HCT116 (cell line): ENCODE data around the gene LHX1. TPM values are rescaled to one million over a fixed set of nuclear protein-coding genes. Genes with fewer than 3 reads are reported as not detected.

Experiments used
- ATAC-seq: fragments of 200-7000 bp; cut with Tn5 transposase; 2 replicates; pipeline ENCODE4 v1.9.1; 2020; ENCODE audit warnings: mild to moderate bottlenecking, moderate library complexity
- BruUV-seq: library from RNA; stranded (reverse); fragments of 400-500 nt; replicated peaks from 2 replicates; lab custom pipeline; 2021; lab: Mats Ljungman, UMichigan
- CTCF ChIA-PET: fragments of 300-600 bp; sonication (Branson Sonifier 250); formaldehyde crosslinking; loops from one replicate; lab custom pipeline; 2021; ENCODE audit warnings: antibody characterized with exemption; lab: Charles Lee
- POLR2A ChIA-PET: fragments of 300-600, 350-600 bp; sonication (Branson Sonifier 250); formaldehyde crosslinking; loops from one replicate; lab custom pipeline; 2021; ENCODE audit warnings: antibody characterized with exemption; lab: Charles Lee
- RAD21 ChIA-PET, 2 experiments: fragments of 300-600 bp; sonication (Branson Sonifier 250); formaldehyde crosslinking; loops; one replicate each; lab custom pipeline; 2023; ENCODE audit warnings: low total read pairs in 2 of 2; ENCODE audit not compliant: uncharacterized antibody in 2 of 2, unreplicated experiment in 2 of 2, low non-redundant PET in 1 of 2; lab: Charles Lee
- DNase-seq: peaks from one replicate; pipeline ENCODE4 v3.0.0-alpha.2; 2010; ENCODE audit warnings: low read depth, low spot score
- H2AFZ ChIP-seq: fragments of 200-600 bp; shearing (Covaris generic), sonication (generic); 2 replicates; pipeline ENCODE4 v1.6.1; 2017; ENCODE audit warnings: low read depth, mixed run types, mixed read lengths, antibody characterized with exemption, low read length; ENCODE audit not compliant: poor library complexity, severe bottlenecking
- H3K27ac ChIP-seq: 2 replicates; pipeline ENCODE4 v1.5.1; 2012; ENCODE audit warnings: low read depth, low read length
- H3K27me3 ChIP-seq: fragments of 200-600 bp; sonication (generic); 2 replicates; pipeline ENCODE4 v1.6.1; 2016; ENCODE audit warnings: mixed run types, low read length, mixed read lengths; ENCODE audit not compliant: insufficient read depth
- H3K36me3 ChIP-seq, 2 experiments: fragments of 200-500 bp in 1 of 2; fragments of 200-600 bp in 1 of 2; sonication (Bioruptor generic) in 1 of 2; sonication (generic) in 1 of 2; 2 replicates each; pipeline versions ENCODE4 v1.5.1 to v1.6.1; 2014 to 2016; ENCODE audit warnings: low read length in 2 of 2, inconsistent platforms in 1 of 2, mixed read lengths in 1 of 2, mixed run types in 1 of 2; ENCODE audit not compliant: insufficient read depth in 2 of 2, control insufficient read depth in 1 of 2
- H3K4me1 ChIP-seq, 2 experiments: fragments of 200-600 bp in 1 of 2; sonication (generic) in 1 of 2; 2 replicates each; pipeline versions ENCODE4 v1.5.1 to v1.6.1; 2012 to 2017; ENCODE audit warnings: low read length in 2 of 2, inconsistent platforms in 1 of 2, mild to moderate bottlenecking in 1 of 2, mixed read lengths in 1 of 2, mixed run types in 1 of 2, moderate library complexity in 1 of 2; ENCODE audit not compliant: insufficient read depth in 2 of 2, control insufficient read depth in 1 of 2
- H3K4me2 ChIP-seq: fragments of 200-600 bp; sonication (generic); 2 replicates; pipeline ENCODE4 v1.6.1; 2017; ENCODE audit warnings: mixed run types, low read length, mixed read lengths
- H3K4me3 ChIP-seq, 2 experiments: fragments of 200-600 bp in 1 of 2; sonication (generic) in 1 of 2; replicated peaks in 1 of 2; 2 replicates each; pipeline ENCODE4 v1.5.1; 2011 to 2016; ENCODE audit warnings: low read length in 2 of 2, control low read depth in 1 of 2, low read depth in 1 of 2, mild to moderate bottlenecking in 1 of 2, mixed read lengths in 1 of 2, mixed run types in 1 of 2
- H3K79me2 ChIP-seq: fragments of 200-600 bp; sonication (generic); 2 replicates; pipeline ENCODE4 v1.6.1; 2017; ENCODE audit warnings: mild to moderate bottlenecking, mixed run types, low read length, moderate library complexity, mixed read lengths; ENCODE audit not compliant: insufficient read depth
- H3K9ac ChIP-seq: fragments of 200-600 bp; sonication (generic); 2 replicates; pipeline ENCODE4 v1.6.1; 2016; ENCODE audit warnings: low read length, mixed read lengths
- H3K9me2 ChIP-seq: fragments of 200-600 bp; sonication (generic), shearing (Covaris generic); 2 replicates; pipeline ENCODE4 v1.6.1; 2017; ENCODE audit warnings: mixed run types, mild to moderate bottlenecking, moderate library complexity; ENCODE audit not compliant: insufficient read depth
- H3K9me3 ChIP-seq, 2 experiments: fragments of 200-500 bp in 1 of 2; fragments of 200-600 bp in 1 of 2; sonication (Bioruptor generic) in 1 of 2; sonication (generic) in 1 of 2; 2 replicates each; pipeline ENCODE4 v1.6.1; 2014 to 2017; ENCODE audit warnings: low read length in 2 of 2, mixed read lengths in 2 of 2, inconsistent platforms in 1 of 2, low read depth in 1 of 2, mild to moderate bottlenecking in 1 of 2, mixed run types in 1 of 2, moderate library complexity in 1 of 2; ENCODE audit not compliant: control insufficient read depth in 1 of 2, insufficient read depth in 1 of 2
- H4K20me1 ChIP-seq: fragments of 200-600 bp; sonication (generic), shearing (Covaris generic); 2 replicates; pipeline ENCODE4 v1.6.1; 2017; ENCODE audit warnings: mixed run types, mild to moderate bottlenecking, moderate library complexity; ENCODE audit not compliant: insufficient read depth
- CBX3 ChIP-seq: IDR thresholded peaks from 2 replicates; pipeline ENCODE4 v1.6.1; 2012; ENCODE audit warnings: low read depth
- EGR1 ChIP-seq: IDR thresholded peaks from 2 replicates; pipeline ENCODE4 v1.6.1; 2012; ENCODE audit warnings: low read depth
- EZH2 ChIP-seq: fragments of 200-600 bp; sonication (generic); IDR thresholded peaks from 2 replicates; pipeline ENCODE4 v1.6.1; 2017; ENCODE audit warnings: antibody characterized with exemption, mixed run types
- POLR2A ChIP-seq: IDR thresholded peaks from 2 replicates; pipeline ENCODE4 v1.7.0; 2011; ENCODE audit warnings: borderline replicate concordance; ENCODE audit not compliant: insufficient read depth, insufficient read length; ENCODE audit errors: extremely low read depth
- POLR2AphosphoS5 ChIP-seq: IDR thresholded peaks from 2 replicates; pipeline ENCODE4 v1.6.1; 2011; ENCODE audit warnings: mild to moderate bottlenecking, low read depth, low read length, moderate library complexity
- RAD21 ChIP-seq: IDR thresholded peaks from 2 replicates; pipeline ENCODE4 v1.6.1; 2012; ENCODE audit warnings: low read depth, mild to moderate bottlenecking
- REST ChIP-seq: IDR thresholded peaks from 2 replicates; pipeline ENCODE4 v1.6.1; 2012; ENCODE audit warnings: low read depth
- SP1 ChIP-seq: IDR thresholded peaks from 2 replicates; pipeline ENCODE4 v1.6.1; 2012; ENCODE audit warnings: low read depth
- TCF7L2 ChIP-seq: IDR thresholded peaks from 2 replicates; pipeline ENCODE4 v1.7.0; 2011; ENCODE audit warnings: borderline replicate concordance, inconsistent platforms; ENCODE audit not compliant: insufficient read depth, insufficient read length; ENCODE audit errors: extremely low read depth
- ZFX ChIP-seq: fragments of 450-650 bp; IDR thresholded peaks from 2 replicates; pipeline ENCODE4 v1.6.1; 2017
- ZNF274 ChIP-seq: fragments of 200-500 bp; sonication (Bioruptor generic); IDR thresholded peaks from 2 replicates; pipeline ENCODE4 v1.6.1; 2014; ENCODE audit warnings: mild to moderate bottlenecking, low read depth, low read length, inconsistent platforms
- intact Hi-C: fragments of 100-400 bp; cut with micrococcal nuclease; formaldehyde crosslinking; loops from 2 replicates; pipeline ENCODE4 v1.10.0; 2022
- total RNA-seq: library from RNA; stranded (reverse); gene quantifications from one replicate; pipeline ENCODE4 v1.2.1, GENCODE V29; 2021; ENCODE audit not compliant: unreplicated experiment
- TF ChIP-seq, protein P1 (sequence below): IDR thresholded peaks from 2 replicates; pipeline ENCODE4 v1.6.1; 2012
- TF ChIP-seq, protein P2 (sequence below): IDR thresholded peaks from 2 replicates; pipeline ENCODE4 v1.6.1; 2012
- TF ChIP-seq, protein P3 (sequence below), 3 experiments: fragments of 200-600 bp in 1 of 3; sonication (generic) in 1 of 3; IDR thresholded peaks in 2 of 3; conservative IDR thresholded peaks in 1 of 3; 2 replicates each; pipeline ENCODE4 v1.5.1; 2012 to 2017; ENCODE audit warnings: low read depth in 2 of 3, low read length in 2 of 3, antibody characterized with exemption in 1 of 3, borderline replicate concordance in 1 of 3, control low read depth in 1 of 3, mild to moderate bottlenecking in 1 of 3, mixed read lengths in 1 of 3, mixed run types in 1 of 3, moderate library complexity in 1 of 3; ENCODE audit not compliant: insufficient read depth in 1 of 3

Gene LHX1
- total RNA-seq, 1 experiment from 2014 or later: 0.44 TPM

DNA sequence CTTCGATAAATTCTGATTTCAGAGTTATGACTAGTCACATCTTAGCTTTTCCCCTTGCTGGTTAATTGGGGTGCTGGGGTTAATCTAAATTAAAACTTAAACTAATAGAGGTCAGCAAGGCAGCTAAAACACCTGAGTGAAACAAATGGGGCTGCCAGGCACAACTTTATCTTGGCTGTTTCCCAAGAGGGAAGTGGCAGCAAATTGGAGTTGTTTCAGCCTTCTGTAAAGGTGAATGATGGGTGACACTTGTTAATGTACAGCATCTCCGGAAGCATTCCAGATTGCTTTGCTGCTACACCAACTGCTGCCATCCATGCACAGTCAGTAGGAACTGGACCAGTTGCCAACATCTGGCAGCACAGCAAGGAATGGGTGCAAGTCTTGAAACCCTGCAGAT, 55.4 kb downstream of the LHX1 start:
- ATAC-seq: no peak
- H3K9ac ChIP-seq: no peak overlapping the region
- no peaks in the 10 kb centered on the region for H3K9me2 ChIP-seq
- H3K4me1 ChIP-seq: no peaks in the 10 kb centered on the region
- H3K27me3 ChIP-seq: no peaks in the 10 kb centered on the region
- H2AFZ ChIP-seq: no peak overlapping the region
- no peak overlapping the region for H3K4me2 ChIP-seq
- no peaks in the 10 kb centered on the region for H4K20me1 ChIP-seq
- intact Hi-C loops: no loop called here
- ChIA-PET RAD21 (no interaction called here), CTCF (no interaction called here)
- TF ChIP-seq ZFX: no peak
- TF ChIP-seq, protein P1, sequence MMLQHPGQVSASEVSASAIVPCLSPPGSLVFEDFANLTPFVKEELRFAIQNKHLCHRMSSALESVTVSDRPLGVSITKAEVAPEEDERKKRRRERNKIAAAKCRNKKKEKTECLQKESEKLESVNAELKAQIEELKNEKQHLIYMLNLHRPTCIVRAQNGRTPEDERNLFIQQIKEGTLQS: no peak
- TF ChIP-seq, protein P2, sequence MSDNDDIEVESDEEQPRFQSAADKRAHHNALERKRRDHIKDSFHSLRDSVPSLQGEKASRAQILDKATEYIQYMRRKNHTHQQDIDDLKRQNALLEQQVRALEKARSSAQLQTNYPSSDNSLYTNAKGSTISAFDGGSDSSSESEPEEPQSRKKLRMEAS: no peak
- no peak for TF ChIP-seq RAD21
- no peak for TF ChIP-seq EZH2
- no peak for TF ChIP-seq REST
- TF ChIP-seq, all 23 proteins: peak for 0
- no TSS peak for BruUV-seq
- POLR2A ChIA-PET: no interaction called here
- Histone ChIP-seq H3K9me3 (no peaks in the 10 kb centered on the region), H3K36me3 (peaks cover 54 to 68% of the 10 kb centered on the region in 2 experiments), H3K79me2 (peaks cover 62% of the 10 kb centered on the region), H3K27ac (no peak overlapping the region), H3K4me3 (no peak overlapping the region)
- no peak for DNase-seq

- H3K9ac ChIP-seq: no peak overlapping the region
- DNase-seq: no peak
- H3K36me3 ChIP-seq: peaks cover 57 to 72% of the 10 kb centered on the region in 2 experiments
- H3K79me2 ChIP-seq: peaks cover 60% of the 10 kb centered on the region
- H3K9me2 ChIP-seq: no peaks in the 10 kb centered on the region
- no TSS peak for BruUV-seq
- no peak overlapping the region for H3K27ac ChIP-seq
- no peaks in the 10 kb centered on the region for H4K20me1 ChIP-seq
- H3K4me3 ChIP-seq: no peak overlapping the region
- no peak for ATAC-seq
- ChIA-PET RAD21 (no interaction called here), CTCF (no interaction called here), POLR2A (no interaction called here)
- intact Hi-C loops: no loop called here
- H3K4me1 ChIP-seq: no peaks in the 10 kb centered on the region
- no peaks in the 10 kb centered on the region for H3K27me3 ChIP-seq
- H3K4me2 ChIP-seq: no peak overlapping the region
- H3K9me3 ChIP-seq: no peaks in the 10 kb centered on the region
- H2AFZ ChIP-seq: no peak overlapping the region
- TF ChIP-seq TCF7L2: no peak
- TF ChIP-seq ZFX: no peak
- TF ChIP-seq CBX3: no peak
- TF ChIP-seq RAD21: no peak
- TF ChIP-seq, protein P2: no peak
- TF ChIP-seq, protein P3, sequence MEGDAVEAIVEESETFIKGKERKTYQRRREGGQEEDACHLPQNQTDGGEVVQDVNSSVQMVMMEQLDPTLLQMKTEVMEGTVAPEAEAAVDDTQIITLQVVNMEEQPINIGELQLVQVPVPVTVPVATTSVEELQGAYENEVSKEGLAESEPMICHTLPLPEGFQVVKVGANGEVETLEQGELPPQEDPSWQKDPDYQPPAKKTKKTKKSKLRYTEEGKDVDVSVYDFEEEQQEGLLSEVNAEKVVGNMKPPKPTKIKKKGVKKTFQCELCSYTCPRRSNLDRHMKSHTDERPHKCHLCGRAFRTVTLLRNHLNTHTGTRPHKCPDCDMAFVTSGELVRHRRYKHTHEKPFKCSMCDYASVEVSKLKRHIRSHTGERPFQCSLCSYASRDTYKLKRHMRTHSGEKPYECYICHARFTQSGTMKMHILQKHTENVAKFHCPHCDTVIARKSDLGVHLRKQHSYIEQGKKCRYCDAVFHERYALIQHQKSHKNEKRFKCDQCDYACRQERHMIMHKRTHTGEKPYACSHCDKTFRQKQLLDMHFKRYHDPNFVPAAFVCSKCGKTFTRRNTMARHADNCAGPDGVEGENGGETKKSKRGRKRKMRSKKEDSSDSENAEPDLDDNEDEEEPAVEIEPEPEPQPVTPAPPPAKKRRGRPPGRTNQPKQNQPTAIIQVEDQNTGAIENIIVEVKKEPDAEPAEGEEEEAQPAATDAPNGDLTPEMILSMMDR (IDR thresholded peaks at IDR 0.05 in 2 of 3, conservative IDR thresholded peaks at IDR 0.05 in 1 of 3; ENCODE audit: borderline replicate concordance in 1 of 3, insufficient read depth in 1 of 3, low read depth in 2 of 3, low read length in 2 of 3): no peak
- no peak for TF ChIP-seq EGR1
- no peak for TF ChIP-seq ZNF274
- no peak for TF ChIP-seq POLR2A
- TF ChIP-seq POLR2AphosphoS5: no peak
- no peak for TF ChIP-seq SP1
These were observed 56.0 kb downstream of the LHX1 start for GRCh38 chr17:36993227-36993626.
